ENCODE measurements around the gene TPD52L2.

TPD52L2 gene

GRCh38 chr20:63829945-63830835 is 34.9 kb upstream of the TPD52L2 start:
- no peak overlapping the region for H3K27ac ChIP-seq (ENCODE audit: low read depth, low read length, poor library complexity, severe bottlenecking)

GRCh38 chr20:63830841-63831588 is 34.1 kb upstream of the TPD52L2 start, which contains the start of gene ZBTB46:
TSS of gene ZBTB46 (minus strand) at chr20:63831264. CDS start at chr20:63790757, 40,507 bp downstream.
- no peak within 1 kb of the TSS for H3K27ac ChIP-seq (ENCODE audit: low read depth, low read length, poor library complexity, severe bottlenecking)
- H3K79me2 ChIP-seq (ENCODE audit: insufficient read depth, low read length), result no peaks in the 10 kb centered on the region
- peak within 1 kb of the TSS; percentile 48 for H3K4me3 ChIP-seq (ENCODE audit: low read depth, low read length, poor library complexity, severe bottlenecking)
- peak within 1 kb of the TSS; percentile 53 for H3K4me2 ChIP-seq (ENCODE audit: low read length)
- H3K4me1 ChIP-seq (ENCODE audit: insufficient read depth, low read length, severe bottlenecking), result peaks cover 5% of the 10 kb centered on the region
- no peaks in the 10 kb centered on the region for H3F3A ChIP-seq (ENCODE audit: insufficient read depth, low read length)
- peaks cover 12% of the 10 kb centered on the region for H3K27me3 ChIP-seq (ENCODE audit: insufficient read depth, low read length)
- H4K20me1 ChIP-seq (ENCODE audit: insufficient read depth, low read length), result no peaks in the 10 kb centered on the region
- H3K9ac ChIP-seq (ENCODE audit: low read length), result no peak within 1 kb of the TSS
- no peak within 1 kb of the TSS for H2AFZ ChIP-seq (ENCODE audit: low read length)
- no peaks in the 10 kb centered on the region for H3K36me3 ChIP-seq (ENCODE audit: insufficient read depth, low read length)
- H3K9me2 ChIP-seq (ENCODE audit: low read depth, low read length), result no peaks in the 10 kb centered on the region
- TF ChIP-seq CTCF (IDR thresholded peaks at IDR 0.05; ENCODE audit: low read length) (no peak), EZH2 (IDR thresholded peaks at IDR 0.05; ENCODE audit: borderline replicate concordance, low read length) (no peak)
- no peaks in the 10 kb centered on the region for H3K9me3 ChIP-seq (ENCODE audit: low read length)

More at GRCh38 chr20:63829945-63830835, 34.9 kb upstream of the TPD52L2 start:
- Histone ChIP-seq H4K20me1 (ENCODE audit: insufficient read depth, low read length) (no peaks in the 10 kb centered on the region), H3K4me2 (ENCODE audit: low read length) (peak overlapping the region; percentile 53), H3K4me1 (ENCODE audit: insufficient read depth, low read length, severe bottlenecking) (peaks cover 5% of the 10 kb centered on the region), H3K9me3 (ENCODE audit: low read length) (no peaks in the 10 kb centered on the region), H2AFZ (ENCODE audit: low read length) (no peak overlapping the region), H3K9me2 (ENCODE audit: low read depth, low read length) (no peaks in the 10 kb centered on the region), H3K27me3 (ENCODE audit: insufficient read depth, low read length) (peaks cover 12% of the 10 kb centered on the region), H3K4me3 (ENCODE audit: low read depth, low read length, poor library complexity, severe bottlenecking) (peak overlapping the region; percentile 48), H3F3A (ENCODE audit: insufficient read depth, low read length) (no peaks in the 10 kb centered on the region), H3K36me3 (ENCODE audit: insufficient read depth, low read length) (no peaks in the 10 kb centered on the region), H3K79me2 (ENCODE audit: insufficient read depth, low read length) (no peaks in the 10 kb centered on the region), H3K9ac (ENCODE audit: low read length) (no peak overlapping the region)
- TF ChIP-seq CTCF (IDR thresholded peaks at IDR 0.05; ENCODE audit: low read length) (no peak), EZH2 (IDR thresholded peaks at IDR 0.05; ENCODE audit: borderline replicate concordance, low read length) (no peak)

- Histone ChIP-seq H3K4me2 (ENCODE audit: low read length) (no peak overlapping the region; the same call in 1 of the 2 replicates), H3K27me3 (ENCODE audit: insufficient read depth, low read length) (peaks cover 12% of the 10 kb centered on the region)
Observed at GRCh38 chr20:63831646-63831992, 33.5 kb upstream of the TPD52L2 start.

More at GRCh38 chr20:63831646-63831992, 33.5 kb upstream of the TPD52L2 start:
- no peaks in the 10 kb centered on the region for H3K9me2 ChIP-seq (ENCODE audit: low read depth, low read length)
- no peak overlapping the region for H3K4me3 ChIP-seq (ENCODE audit: low read depth, low read length, poor library complexity, severe bottlenecking)
- no peak overlapping the region for H3K27ac ChIP-seq (ENCODE audit: low read depth, low read length, poor library complexity, severe bottlenecking)
- TF ChIP-seq EZH2 (IDR thresholded peaks at IDR 0.05; ENCODE audit: borderline replicate concordance, low read length) (no peak), CTCF (IDR thresholded peaks at IDR 0.05; ENCODE audit: low read length) (no peak)
- no peaks in the 10 kb centered on the region for H3K79me2 ChIP-seq (ENCODE audit: insufficient read depth, low read length)
- H3F3A ChIP-seq (ENCODE audit: insufficient read depth, low read length), result no peaks in the 10 kb centered on the region
- no peak overlapping the region for H2AFZ ChIP-seq (ENCODE audit: low read length)
- H4K20me1 ChIP-seq (ENCODE audit: insufficient read depth, low read length), result no peaks in the 10 kb centered on the region
- no peaks in the 10 kb centered on the region for H3K9me3 ChIP-seq (ENCODE audit: low read length)
- H3K9ac ChIP-seq (ENCODE audit: low read length), result no peak overlapping the region
- H3K4me1 ChIP-seq (ENCODE audit: insufficient read depth, low read length, severe bottlenecking), result peaks cover 5% of the 10 kb centered on the region
- H3K36me3 ChIP-seq (ENCODE audit: insufficient read depth, low read length), result no peaks in the 10 kb centered on the region

All from OCI-LY1 (cell line).